Astrocyte (in vitro differentiated cells and primary cell): ENCODE data around the gene LRRC28.

ENCODE experiments used
- EZH2 ChIP-seq: IDR thresholded peaks from 2 replicates; pipeline ENCODE4 v1.6.1; 2012; ENCODE audit warnings: mild to moderate bottlenecking, low read length, inconsistent platforms; ENCODE audit not compliant: insufficient read depth
- TF ChIP-seq, protein P1 (sequence below): IDR thresholded peaks from 2 replicates; pipeline ENCODE4 v1.5.1; 2011; ENCODE audit warnings: low read depth, mild to moderate bottlenecking, inconsistent platforms, low read length, moderate library complexity; ENCODE audit not compliant: insufficient read depth

DNA sequence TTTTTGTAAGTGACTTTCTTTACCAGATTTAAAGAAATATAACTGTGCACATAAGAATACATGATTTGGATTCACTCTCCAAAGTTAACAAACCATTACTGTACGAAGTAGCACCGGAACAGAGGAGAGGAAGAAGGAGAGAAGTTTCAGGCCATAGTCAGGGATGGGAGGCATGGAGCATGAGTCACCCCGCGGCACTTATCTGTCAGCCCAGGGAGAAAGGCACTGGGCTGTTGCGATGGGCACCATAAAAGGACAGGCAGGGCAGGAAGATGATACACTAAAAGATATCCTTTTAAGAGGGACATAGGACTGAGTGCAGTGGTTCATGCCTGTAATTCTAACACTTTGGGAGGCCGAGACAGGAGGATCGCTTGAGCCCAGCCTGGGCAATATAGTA is 38.9 kb upstream of the LRRC28 start:
- TF ChIP-seq, protein P1, sequence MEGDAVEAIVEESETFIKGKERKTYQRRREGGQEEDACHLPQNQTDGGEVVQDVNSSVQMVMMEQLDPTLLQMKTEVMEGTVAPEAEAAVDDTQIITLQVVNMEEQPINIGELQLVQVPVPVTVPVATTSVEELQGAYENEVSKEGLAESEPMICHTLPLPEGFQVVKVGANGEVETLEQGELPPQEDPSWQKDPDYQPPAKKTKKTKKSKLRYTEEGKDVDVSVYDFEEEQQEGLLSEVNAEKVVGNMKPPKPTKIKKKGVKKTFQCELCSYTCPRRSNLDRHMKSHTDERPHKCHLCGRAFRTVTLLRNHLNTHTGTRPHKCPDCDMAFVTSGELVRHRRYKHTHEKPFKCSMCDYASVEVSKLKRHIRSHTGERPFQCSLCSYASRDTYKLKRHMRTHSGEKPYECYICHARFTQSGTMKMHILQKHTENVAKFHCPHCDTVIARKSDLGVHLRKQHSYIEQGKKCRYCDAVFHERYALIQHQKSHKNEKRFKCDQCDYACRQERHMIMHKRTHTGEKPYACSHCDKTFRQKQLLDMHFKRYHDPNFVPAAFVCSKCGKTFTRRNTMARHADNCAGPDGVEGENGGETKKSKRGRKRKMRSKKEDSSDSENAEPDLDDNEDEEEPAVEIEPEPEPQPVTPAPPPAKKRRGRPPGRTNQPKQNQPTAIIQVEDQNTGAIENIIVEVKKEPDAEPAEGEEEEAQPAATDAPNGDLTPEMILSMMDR = no peak
- TF ChIP-seq EZH2 = no peak
